ENCODE data around the gene ATG10.

Gene ATG10

GRCh38 chr5:82244151-82244550 is 272.3 kb downstream of the ATG10 start:
- Histone ChIP-seq H3K27ac (no peak overlapping the region), H3K4me3 (no peak overlapping the region)
- DNase-seq (ENCODE audit: low spot score) = no peak
- TF ChIP-seq CTCF (IDR thresholded peaks at IDR 0.05) = no peak

DNA sequence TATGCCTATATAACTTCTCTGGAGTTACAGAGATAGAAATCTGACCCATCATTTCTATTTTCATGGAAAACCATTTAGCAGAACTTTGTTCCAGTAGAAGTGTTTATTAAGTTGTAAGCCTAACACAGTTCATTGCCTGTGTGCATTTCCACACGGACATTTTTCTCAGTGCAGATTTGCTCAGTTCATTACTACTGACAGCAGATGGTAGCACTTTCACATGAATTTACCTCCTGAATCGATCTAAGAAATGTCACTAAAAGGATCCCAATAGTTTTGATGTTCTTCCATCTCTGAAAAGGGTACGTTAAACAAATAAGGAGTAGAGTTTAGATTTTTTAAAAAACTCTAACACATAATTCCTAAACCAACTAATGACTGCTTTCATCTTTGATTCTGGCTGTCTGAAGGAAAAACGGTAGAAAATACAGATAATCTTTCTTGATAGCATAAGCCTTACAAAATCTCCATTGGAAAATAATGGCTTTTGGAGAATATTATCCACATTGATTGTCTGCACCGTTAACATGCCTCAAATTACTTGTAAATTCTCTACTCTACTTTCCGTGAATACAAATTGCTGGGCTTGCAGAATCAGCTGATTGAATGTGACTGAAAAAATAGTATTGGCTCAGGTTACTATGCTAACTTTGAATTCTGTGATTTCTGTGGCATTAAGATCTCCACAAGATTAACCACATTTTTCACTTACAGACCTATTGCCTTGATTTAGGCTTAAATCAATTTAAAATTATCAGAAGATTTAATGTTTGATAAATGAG is 273.2 kb downstream of the ATG10 start:
- H3K4me3 ChIP-seq = no peak overlapping the region
- TF ChIP-seq CTCF (IDR thresholded peaks at IDR 0.05) = no peak
- no peak overlapping the region for H3K27ac ChIP-seq
- DNase-seq (ENCODE audit: low spot score) = no peak

GRCh38 chr5:82246960-82247574 is 275.2 kb downstream of the ATG10 start:
- TF ChIP-seq CTCF (IDR thresholded peaks at IDR 0.05) = no peak
- Histone ChIP-seq H3K27ac (no peak overlapping the region), H3K4me3 (no peak overlapping the region)
- DNase-seq (ENCODE audit: low spot score) = no peak

DNA sequence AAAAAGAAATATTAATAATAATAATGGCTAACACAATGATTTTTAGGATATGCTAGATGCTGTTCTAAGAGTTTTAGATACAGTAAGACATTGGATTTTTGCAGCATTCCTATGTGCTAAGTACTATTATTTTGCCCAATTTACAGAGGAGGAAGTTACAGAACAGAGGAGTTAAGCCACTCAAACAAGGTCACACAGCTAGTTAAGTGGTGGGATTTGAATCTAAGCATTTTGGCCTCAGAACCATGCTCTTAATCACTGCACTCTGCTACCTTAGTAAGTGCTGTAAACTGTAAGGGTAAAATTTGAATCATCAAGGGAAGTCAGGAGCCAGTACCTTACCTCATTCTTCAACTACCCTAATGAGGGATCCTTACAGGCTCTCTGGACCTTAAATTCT is 280.9 kb downstream of the ATG10 start:
- Histone ChIP-seq H3K4me3 (no peak overlapping the region), H3K27ac (no peak overlapping the region)
- TF ChIP-seq CTCF (IDR thresholded peaks at IDR 0.05) = no peak
- DNase-seq (ENCODE audit: low spot score) = no peak

DNA sequence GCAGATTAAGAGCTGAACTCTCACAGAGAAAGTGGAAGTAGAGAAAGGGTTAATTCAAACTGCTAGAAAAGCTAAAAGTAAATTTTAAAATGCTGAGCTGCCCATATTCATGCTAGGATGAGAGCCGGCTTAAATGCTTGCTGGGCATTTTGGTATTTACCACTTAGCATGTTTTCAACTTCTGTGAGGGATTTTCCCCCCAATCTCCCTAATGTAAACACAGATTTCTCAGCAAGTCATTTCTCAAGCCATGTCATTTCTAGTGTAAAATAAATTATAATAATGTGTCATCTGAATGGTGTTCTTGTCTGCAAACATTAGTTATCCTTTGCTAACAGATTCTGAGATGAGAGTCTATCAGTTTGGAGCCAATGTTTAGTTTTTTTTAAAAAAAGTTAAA is 284.0 kb downstream of the ATG10 start:
- Histone ChIP-seq H3K27ac (no peak overlapping the region), H3K4me3 (no peak overlapping the region)
- DNase-seq (ENCODE audit: low spot score) = no peak
- no peak for TF ChIP-seq CTCF (IDR thresholded peaks at IDR 0.05)

DNA sequence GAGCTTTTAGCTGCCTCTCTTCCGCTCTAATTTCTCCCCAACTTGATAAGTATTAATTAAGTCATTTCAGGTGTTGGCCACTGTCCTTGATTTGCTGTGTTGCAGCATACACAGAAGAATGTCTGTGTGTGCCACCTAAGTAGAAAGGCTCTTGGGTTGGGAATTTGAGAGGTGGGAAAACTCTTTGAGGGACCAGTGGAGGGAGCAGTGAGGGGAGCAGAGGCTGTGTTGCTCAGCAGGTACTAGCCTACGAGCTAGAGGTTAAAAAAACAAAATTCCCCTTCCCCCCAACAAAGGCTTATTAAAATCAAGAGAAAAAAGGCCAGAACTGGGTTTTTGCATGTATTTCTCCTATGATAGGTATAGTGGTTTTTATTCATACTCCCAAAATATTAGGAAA is 285.4 kb downstream of the ATG10 start:
- H3K27ac ChIP-seq = no peak overlapping the region
- no peak overlapping the region for H3K4me3 ChIP-seq
- TF ChIP-seq CTCF (IDR thresholded peaks at IDR 0.05) = no peak
- DNase-seq (ENCODE audit: low spot score) = no peak

- no peak overlapping the region for H3K4me3 ChIP-seq
- H3K27ac ChIP-seq = no peak overlapping the region
- no peak for DNase-seq (ENCODE audit: low spot score)
- TF ChIP-seq CTCF (IDR thresholded peaks at IDR 0.05) = no peak
These were observed 285.9 kb downstream of the ATG10 start for GRCh38 chr5:82257729-82258128.

All from coronary artery (tissue), 2 donors.